SU-DHL-6 (cell line): ENCODE measurements around the gene ACTL10.

Experiments
- H2AFZ ChIP-seq: fragments of 200-600 bp; sonication (generic); 2 replicates; pipeline ENCODE4 v1.6.1; 2014; ENCODE audit warnings: low read depth, mild to moderate bottlenecking, moderate library complexity, mixed read lengths, antibody characterized with exemption, low read length; ENCODE audit not compliant: severe bottlenecking
- H3F3A ChIP-seq: fragments of 200-600 bp; shearing (Covaris generic); 2 replicates; pipeline ENCODE4 v1.6.0; 2016; ENCODE audit warnings: antibody characterized with exemption, mild to moderate bottlenecking; ENCODE audit not compliant: insufficient read depth
- H3K27ac ChIP-seq: fragments of 200-600 bp; sonication (generic); 2 replicates; pipeline ENCODE4 v1.5.1; 2016; ENCODE audit warnings: low read depth, mild to moderate bottlenecking, low read length, moderate library complexity, mixed read lengths
- H3K27me3 ChIP-seq: fragments of 200-600 bp; sonication (generic), shearing (Covaris generic); 2 replicates; pipeline ENCODE4 v1.6.0; 2014; ENCODE audit warnings: mild to moderate bottlenecking, low read length
- H3K36me3 ChIP-seq: fragments of 200-600 bp; sonication (generic); 2 replicates; pipeline ENCODE4 v1.6.1; 2014; ENCODE audit warnings: mild to moderate bottlenecking, low read length, mixed read lengths
- H3K4me2 ChIP-seq: fragments of 300-600, 200-600 bp; shearing (Covaris generic), sonication (generic); 2 replicates; pipeline ENCODE4 v1.6.0; 2014; ENCODE audit warnings: low read length, low read depth, mild to moderate bottlenecking; ENCODE audit not compliant: poor library complexity, severe bottlenecking
- H3K4me3 ChIP-seq: fragments of 200-600 bp; sonication (generic); 2 replicates; pipeline ENCODE4 v1.5.1; 2014; ENCODE audit warnings: antibody characterized with exemption, low read length, mild to moderate bottlenecking, mixed read lengths; ENCODE audit not compliant: insufficient read depth, poor library complexity, severe bottlenecking
- H3K79me2 ChIP-seq: fragments of 200-600 bp; sonication (generic); 2 replicates; pipeline ENCODE4 v1.6.1; 2014; ENCODE audit warnings: mild to moderate bottlenecking, low read length, moderate library complexity; ENCODE audit not compliant: insufficient read depth
- H3K9ac ChIP-seq: fragments of 200-600 bp; sonication (generic); 2 replicates; pipeline ENCODE4 v1.7.0; 2014; ENCODE audit warnings: mild to moderate bottlenecking, low read length
- H3K9me2 ChIP-seq: fragments of 200-600 bp; sonication (generic); replicated peaks from 2 replicates; pipeline ENCODE4 v1.6.1; 2014; ENCODE audit warnings: low read length; ENCODE audit not compliant: insufficient read depth
- H3K9me3 ChIP-seq: fragments of 200-600 bp; sonication (generic); 2 replicates; pipeline ENCODE4 v1.6.1; 2014; ENCODE audit warnings: low read length, mixed read lengths; ENCODE audit not compliant: insufficient read depth
- H4K20me1 ChIP-seq: fragments of 200-600 bp; sonication (generic); 2 replicates; pipeline ENCODE4 v1.6.1; 2014; ENCODE audit warnings: low read depth, mild to moderate bottlenecking, antibody characterized with exemption, low read length, moderate library complexity, mixed read lengths
- CTCF ChIP-seq: fragments of 200-600 bp; sonication (generic); IDR thresholded peaks from one replicate; pipeline ENCODE4 v1.5.1; 2017; ENCODE audit warnings: antibody characterized with exemption, mild to moderate bottlenecking, low read length, moderate library complexity; ENCODE audit not compliant: insufficient read depth, poor library complexity, severe bottlenecking
- EZH2phosphoT487 ChIP-seq: fragments of 200-600 bp; sonication (generic), shearing (Covaris generic); conservative IDR thresholded peaks from 2 replicates; pipeline ENCODE4 v1.6.1; 2018; ENCODE audit warnings: mild to moderate bottlenecking, antibody characterized with exemption, low read length, moderate library complexity, mixed read lengths

The ACTL10 gene

GRCh38 chr20:33654680-33655161 is 12.0 kb upstream of the ACTL10 start:
- TF ChIP-seq EZH2phosphoT487 (no peak), CTCF (no peak)
- Histone ChIP-seq H3K9ac (no peak overlapping the region), H3K79me2 (no peaks in the 10 kb centered on the region), H3K27ac (no peak overlapping the region), H4K20me1 (no peaks in the 10 kb centered on the region), H3F3A (no peaks in the 10 kb centered on the region), H2AFZ (no peak overlapping the region), H3K4me3 (no peak overlapping the region), H3K9me3 (no peaks in the 10 kb centered on the region), H3K36me3 (no peaks in the 10 kb centered on the region), H3K9me2 (no peaks in the 10 kb centered on the region), H3K4me2 (no peak overlapping the region), H3K27me3 (no peaks in the 10 kb centered on the region)

GRCh38 chr20:33655164-33655563 is 11.6 kb upstream of the ACTL10 start:
- no peaks in the 10 kb centered on the region for H3F3A ChIP-seq
- H3K4me2 ChIP-seq: no peak overlapping the region
- H4K20me1 ChIP-seq: no peaks in the 10 kb centered on the region
- no peaks in the 10 kb centered on the region for H3K9me3 ChIP-seq
- H3K9ac ChIP-seq: no peak overlapping the region
- no peak overlapping the region for H3K27ac ChIP-seq
- H3K79me2 ChIP-seq: no peaks in the 10 kb centered on the region
- H3K9me2 ChIP-seq: no peaks in the 10 kb centered on the region
- no peak overlapping the region for H2AFZ ChIP-seq
- no peak overlapping the region for H3K4me3 ChIP-seq
- no peak for TF ChIP-seq CTCF
- TF ChIP-seq EZH2phosphoT487: no peak
- no peaks in the 10 kb centered on the region for H3K36me3 ChIP-seq
- no peaks in the 10 kb centered on the region for H3K27me3 ChIP-seq

- Histone ChIP-seq H3K4me3 (no peak overlapping the region), H3K9ac (no peak overlapping the region), H3K36me3 (no peaks in the 10 kb centered on the region)
These were observed 10.5 kb upstream of the ACTL10 start for GRCh38 chr20:33656010-33656782.

More at GRCh38 chr20:33656010-33656782, 10.5 kb upstream of the ACTL10 start:
- Histone ChIP-seq H3K9me2 (no peaks in the 10 kb centered on the region), H3K79me2 (no peaks in the 10 kb centered on the region), H3F3A (no peaks in the 10 kb centered on the region), H3K27ac (no peak overlapping the region), H3K9me3 (no peaks in the 10 kb centered on the region), H3K4me2 (no peak overlapping the region), H3K27me3 (no peaks in the 10 kb centered on the region), H2AFZ (no peak overlapping the region), H4K20me1 (no peaks in the 10 kb centered on the region)
- TF ChIP-seq CTCF: no peak
- no peak for TF ChIP-seq EZH2phosphoT487
